Urinary bladder (tissue), 4 donors: Measurements from ENCODE around the gene BRSK2. TPM values are rescaled to one million over a fixed set of nuclear protein-coding genes. Genes with fewer than 3 reads are reported as not detected.

ENCODE experiments used
- DNase-seq: peaks from one replicate; pipeline ENCODE4 v3.0.0-alpha.2; 2015; ENCODE audit errors: extremely low spot score
- H3K27ac ChIP-seq: one replicate; pipeline ENCODE4 v1.5.1; 2013; ENCODE audit warnings: low read depth, mild to moderate bottlenecking, moderate library complexity
- H3K36me3 ChIP-seq: one replicate; pipeline ENCODE4 v1.6.1; 2013; ENCODE audit warnings: mild to moderate bottlenecking, moderate library complexity; ENCODE audit not compliant: insufficient read depth
- H3K4me1 ChIP-seq: one replicate; pipeline ENCODE4 v1.6.1; 2013; ENCODE audit warnings: mild to moderate bottlenecking, moderate library complexity; ENCODE audit not compliant: insufficient read depth
- H3K4me3 ChIP-seq: one replicate; pipeline ENCODE4 v1.5.1; 2013; ENCODE audit warnings: low read depth, low read length
- WGBS: extraction: QIAGEN DNeasy Blood & Tissue Kit; methylation state at CpG from one replicate; pipeline ENCODE4 v1.1.7; 2013; 5-methylcytosine and 5-hydroxymethylcytosine counted together
- polyA plus RNA-seq: library from polyadenylated mRNA; stranded (reverse); fragments of 200-250 nt; gene quantifications from one replicate; pipeline ENCODE4 v1.2.3, GENCODE V29; 2013
- total RNA-seq: library from RNA; depleted of rRNA; stranded (reverse); fragments of >200 nt; gene quantifications from one replicate; pipeline ENCODE4 v1.2.3, GENCODE V29; 2014
- donor health status: healthy with polysubstance abuse.
- donor health status: healthy.

Gene BRSK2
- total and polyA plus RNA-seq, 2 donors, result 2.6 to 3.0 TPM

GRCh38 chr11:1450949-1451710 lies 61.4 kb downstream of the BRSK2 start:
- no peak for DNase-seq
- 76% methylated on average over 22 of the region's 22 CpGs for WGBS
- H3K4me3 ChIP-seq, result no peak overlapping the region

GRCh38 chr11:1451781-1452470 lies 62.2 kb downstream of the BRSK2 start:
- Histone ChIP-seq H3K36me3 (no peaks in the 10 kb centered on the region), H3K4me3 (no peak overlapping the region), H3K4me1 (no peaks in the 10 kb centered on the region), H3K27ac (no peak overlapping the region)
- 84% methylated on average over 27 of the region's 27 CpGs for WGBS
- no peak for DNase-seq

More at GRCh38 chr11:1450949-1451710, 61.4 kb downstream of the BRSK2 start:
- Histone ChIP-seq H3K4me1 (no peaks in the 10 kb centered on the region), H3K27ac (no peak overlapping the region), H3K36me3 (no peaks in the 10 kb centered on the region)

GRCh38 chr11:1452744-1453143 lies 63.0 kb downstream of the BRSK2 start:
- Histone ChIP-seq H3K36me3 (no peaks in the 10 kb centered on the region), H3K4me1 (no peaks in the 10 kb centered on the region), H3K27ac (no peak overlapping the region), H3K4me3 (no peak overlapping the region)
- WGBS, result 76% methylated on average over 13 of the region's 13 CpGs
- DNase-seq, result no peak

DNA sequence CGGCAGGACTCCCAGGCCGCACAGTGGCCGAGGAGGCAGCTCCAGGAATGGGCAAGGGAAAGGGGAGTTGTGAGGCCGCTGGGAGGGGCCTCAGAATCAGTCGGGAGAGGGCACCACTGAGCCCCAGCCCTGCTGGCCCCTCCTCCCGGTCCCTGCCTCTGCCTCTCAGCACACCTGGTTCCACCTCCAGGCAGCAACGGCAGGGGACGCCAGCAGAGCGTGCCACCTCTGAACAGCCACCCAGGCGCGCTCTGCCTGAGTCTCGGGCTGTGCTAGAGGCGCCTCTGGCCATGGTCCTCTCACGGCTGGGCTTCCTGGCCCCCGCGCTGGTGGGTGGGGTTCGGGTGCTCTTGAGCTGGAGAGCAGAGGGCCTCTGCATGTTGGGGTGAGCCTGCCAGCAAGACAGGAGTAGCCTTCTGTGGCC lies 63.9 kb downstream of the BRSK2 start:
- no peak overlapping the region for H3K27ac ChIP-seq
- no peaks in the 10 kb centered on the region for H3K4me1 ChIP-seq
- no peak for DNase-seq
- H3K36me3 ChIP-seq, result no peaks in the 10 kb centered on the region
- H3K4me3 ChIP-seq, result no peak overlapping the region
- WGBS, result 22% methylated on average over 17 of the region's 17 CpGs

DNA sequence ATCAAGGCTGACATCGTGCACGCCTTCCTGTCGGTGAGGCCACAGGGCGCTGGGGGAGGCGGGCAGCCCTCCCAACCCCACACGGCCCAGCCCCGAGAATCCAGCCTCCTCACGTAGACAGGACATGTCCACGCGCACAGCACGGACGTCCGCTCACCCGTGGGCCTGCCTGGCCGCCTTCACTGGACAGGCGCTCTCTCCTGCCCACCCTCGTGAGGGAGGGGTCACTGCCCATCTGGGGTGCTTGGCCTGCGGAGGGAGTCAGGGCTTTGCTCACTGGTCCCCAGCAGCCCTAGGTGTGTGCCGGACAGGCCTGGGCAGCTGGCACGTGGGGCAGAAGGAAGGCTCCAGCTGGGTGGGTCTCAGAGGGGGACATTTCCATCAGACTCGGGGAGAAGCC lies 64.8 kb downstream of the BRSK2 start:
- 77% methylated on average over 21 of the region's 21 CpGs for WGBS
- Histone ChIP-seq H3K4me3 (no peak overlapping the region), H3K27ac (no peak overlapping the region), H3K4me1 (no peaks in the 10 kb centered on the region), H3K36me3 (no peaks in the 10 kb centered on the region)
- no peak for DNase-seq

DNA sequence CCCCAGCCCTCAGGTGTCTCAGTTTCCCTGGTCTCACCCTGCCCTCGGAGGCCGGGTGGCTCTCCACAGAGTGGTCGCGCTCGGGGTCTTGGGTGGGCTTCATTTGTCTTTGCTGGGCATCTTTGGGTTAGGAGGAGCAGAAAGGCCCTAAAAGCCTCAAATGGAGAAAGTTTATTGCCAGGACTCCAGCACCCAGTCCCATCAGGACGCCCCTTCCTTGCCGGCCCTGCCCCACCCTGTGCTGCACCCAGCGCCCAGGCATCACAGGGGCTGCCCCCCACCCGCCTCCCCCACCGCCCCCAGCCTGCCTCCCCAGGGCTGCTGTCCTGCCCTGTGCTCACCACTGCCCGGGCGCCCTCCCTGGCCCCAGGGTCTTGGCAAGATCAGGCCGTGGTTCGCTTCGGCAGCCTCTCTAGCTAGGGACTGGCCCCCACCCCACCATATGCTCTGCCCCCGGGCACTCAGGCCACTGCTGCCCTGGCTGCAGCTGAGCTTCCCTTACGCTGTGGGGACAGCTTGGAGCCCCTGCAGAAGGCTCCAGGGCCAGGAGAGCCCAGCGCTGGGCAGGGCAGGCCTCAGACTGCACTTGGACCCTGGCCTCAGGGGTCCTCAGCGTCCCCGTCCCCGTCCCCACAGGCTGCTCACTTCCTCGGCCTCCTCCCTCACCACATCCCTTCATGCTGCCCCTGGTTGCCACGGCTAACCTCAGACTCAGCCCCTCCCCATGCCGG lies 65.5 kb downstream of the BRSK2 start:
- no peak overlapping the region for H3K27ac ChIP-seq
- 80% methylated on average over 24 of the region's 24 CpGs for WGBS
- H3K4me1 ChIP-seq, result no peaks in the 10 kb centered on the region
- no peaks in the 10 kb centered on the region for H3K36me3 ChIP-seq
- no peak overlapping the region for H3K4me3 ChIP-seq
- DNase-seq, result no peak

GRCh38 chr11:1455763-1456060 lies 66.0 kb downstream of the BRSK2 start:
- Histone ChIP-seq H3K36me3 (no peaks in the 10 kb centered on the region), H3K4me3 (no peak overlapping the region), H3K4me1 (no peaks in the 10 kb centered on the region), H3K27ac (no peak overlapping the region)
- DNase-seq, result no peak
- 88% methylated on average over 5 of the region's 5 CpGs for WGBS

DNA sequence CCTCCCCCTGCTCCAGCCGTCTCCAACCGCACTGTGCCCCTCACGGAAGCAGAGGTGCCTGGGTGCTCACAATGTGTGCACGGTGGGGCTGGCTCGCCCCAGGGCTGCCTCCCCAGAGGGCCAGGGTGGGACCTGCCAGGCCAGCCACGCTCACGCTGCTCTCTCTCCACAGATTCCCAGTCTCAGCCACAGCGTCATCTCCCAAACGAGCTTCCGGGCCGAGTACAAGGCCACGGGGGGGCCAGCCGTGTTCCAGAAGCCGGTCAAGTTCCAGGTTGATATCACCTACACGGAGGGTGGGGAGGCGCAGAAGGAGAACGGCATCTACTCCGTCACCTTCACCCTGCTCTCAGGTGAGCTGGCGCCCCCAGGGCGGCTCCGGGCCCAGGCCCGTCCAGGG lies 66.4 kb downstream of the BRSK2 start:
- no peak for DNase-seq
- Histone ChIP-seq H3K4me3 (no peak overlapping the region), H3K4me1 (no peaks in the 10 kb centered on the region), H3K27ac (no peak overlapping the region), H3K36me3 (no peaks in the 10 kb centered on the region)
- WGBS, result 83% methylated on average over 22 of the region's 22 CpGs

DNA sequence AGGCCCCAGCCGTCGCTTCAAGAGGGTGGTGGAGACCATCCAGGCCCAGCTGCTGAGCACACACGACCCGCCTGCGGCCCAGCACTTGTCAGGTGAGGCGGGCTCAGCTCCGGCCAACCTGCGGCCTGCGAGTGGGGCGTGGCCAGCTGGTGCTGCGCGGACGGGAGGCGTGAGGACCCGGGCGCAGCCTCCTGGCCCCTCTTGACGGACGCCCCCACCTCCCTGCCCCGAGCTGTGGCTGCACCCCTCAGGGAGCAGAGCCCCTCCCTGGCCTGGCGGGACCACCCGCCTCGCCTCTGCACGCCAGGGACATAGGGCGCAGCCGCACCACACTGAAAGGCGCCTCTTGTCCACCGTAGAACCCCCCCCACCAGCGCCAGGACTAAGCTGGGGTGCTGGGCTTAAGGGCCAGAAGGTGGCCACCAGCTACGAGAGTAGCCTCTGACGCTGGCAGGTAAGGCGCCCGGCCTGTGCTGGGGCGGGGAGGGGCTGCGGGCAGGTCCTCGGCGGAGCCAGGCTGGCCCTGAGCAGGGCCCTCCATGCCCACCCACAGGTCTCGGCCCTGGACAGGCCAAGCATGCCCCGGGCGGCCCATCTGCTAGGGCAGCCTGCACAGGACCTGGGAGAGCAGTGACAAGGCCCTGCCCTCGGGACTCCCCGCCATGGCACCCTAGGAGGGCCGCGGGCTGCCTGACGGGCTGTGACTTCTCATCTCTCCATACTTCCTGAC lies 67.0 kb downstream of the BRSK2 start:
- no peak for DNase-seq
- H3K36me3 ChIP-seq, result no peaks in the 10 kb centered on the region
- 93% methylated on average over 44 of the region's 44 CpGs for WGBS
- H3K4me1 ChIP-seq, result no peaks in the 10 kb centered on the region
- no peak overlapping the region for H3K4me3 ChIP-seq
- H3K27ac ChIP-seq, result no peak overlapping the region

DNA sequence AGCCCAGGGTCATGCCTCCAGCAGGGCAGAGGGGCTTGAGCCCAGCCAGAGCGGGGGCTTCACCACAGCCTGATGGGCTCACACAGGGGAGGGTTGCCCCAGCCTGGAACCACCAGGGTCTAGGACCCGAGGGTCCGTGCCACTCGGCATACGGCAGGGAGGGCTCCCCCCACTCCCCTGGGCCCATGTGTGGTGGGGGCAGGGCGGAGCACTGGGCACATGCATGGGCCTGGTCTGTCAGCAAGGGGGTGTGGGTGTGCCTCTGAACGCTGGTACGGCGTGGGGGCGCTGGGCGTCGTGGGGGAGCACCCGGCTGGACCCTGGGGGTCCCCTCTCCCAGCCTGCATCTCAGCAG lies 67.6 kb downstream of the BRSK2 start:
- no peak overlapping the region for H3K4me3 ChIP-seq
- WGBS, result 83% methylated on average over 13 of the region's 13 CpGs
- H3K27ac ChIP-seq, result no peak overlapping the region
- DNase-seq, result no peak
- H3K4me1 ChIP-seq, result no peaks in the 10 kb centered on the region
- H3K36me3 ChIP-seq, result no peaks in the 10 kb centered on the region

GRCh38 chr11:1457856-1458255 lies 68.1 kb downstream of the BRSK2 start:
- Histone ChIP-seq H3K27ac (no peak overlapping the region), H3K36me3 (no peaks in the 10 kb centered on the region), H3K4me1 (no peaks in the 10 kb centered on the region), H3K4me3 (no peak overlapping the region)
- no peak for DNase-seq
- WGBS, result 88% methylated on average over 18 of the region's 18 CpGs

GRCh38 chr11:1458340-1459218 lies 68.8 kb downstream of the BRSK2 start:
- no peak overlapping the region for H3K4me3 ChIP-seq
- WGBS, result 38% methylated on average over 18 of the region's 18 CpGs
- DNase-seq, result peak; percentile 52
- no peaks in the 10 kb centered on the region for H3K36me3 ChIP-seq
- H3K4me1 ChIP-seq, result no peaks in the 10 kb centered on the region
- no peak overlapping the region for H3K27ac ChIP-seq

DNA sequence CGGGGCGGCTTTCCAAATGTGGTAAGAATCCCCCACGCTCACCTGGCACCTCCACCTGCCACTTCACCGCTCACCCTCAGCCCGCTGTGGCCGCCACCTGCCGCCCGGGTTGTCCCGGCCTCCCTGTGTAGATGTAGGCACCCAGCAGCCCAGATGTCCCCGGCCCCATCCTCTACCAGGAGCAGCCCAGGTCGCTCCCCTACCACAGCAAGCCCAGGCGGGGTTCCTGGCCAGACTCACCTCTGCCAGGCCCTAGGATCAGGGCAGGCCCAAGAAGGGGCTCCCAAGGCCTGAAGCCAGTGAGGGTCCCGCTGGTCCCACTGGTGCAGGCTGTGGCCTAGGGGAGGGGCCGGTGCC lies 69.5 kb downstream of the BRSK2 start:
- no peak for DNase-seq
- H3K36me3 ChIP-seq, result no peaks in the 10 kb centered on the region
- WGBS, result 76% methylated on average over 14 of the region's 14 CpGs
- H3K27ac ChIP-seq, result peak overlapping the region; percentile 84
- no peak overlapping the region for H3K4me3 ChIP-seq
- no peaks in the 10 kb centered on the region for H3K4me1 ChIP-seq
